Esophagus muscularis mucosa (tissue), 4 donors: ENCODE measurements around the gene CD63.

Experiments used
- CTCF ChIP-seq, 3 experiments: fragments of 200-600 bp in 2 of 3; fragments of 450-650 bp in 1 of 3; sonication (generic) in 2 of 3; IDR thresholded peaks; one replicate each; pipeline ENCODE4 v1.5.1; 2017 to 2019; ENCODE audit warnings: antibody characterized with exemption in 3 of 3, mild to moderate bottlenecking in 2 of 3, moderate library complexity in 1 of 3
- EP300 ChIP-seq: sonication (generic); formaldehyde crosslinking; IDR thresholded peaks from one replicate; pipeline ENCODE4 v1.6.1; 2017; ENCODE audit warnings: antibody characterized with exemption
- POLR2A ChIP-seq: fragments of 450-650 bp; IDR thresholded peaks from one replicate; pipeline ENCODE4 v1.6.1; 2017; ENCODE audit warnings: antibody characterized with exemption, moderate library complexity, mild to moderate bottlenecking, low read depth

- TF ChIP-seq POLR2A (no peak), CTCF (IDR thresholded peaks at IDR 0.05) (no peak), EP300 (no peak)
These were observed 52.1 kb downstream of the CD63 start for GRCh38 chr12:55676707-55677106.
